ENCODE measurements around the gene HIF3A.

- no peak for TF ChIP-seq CTCF (IDR thresholded peaks at IDR 0.05; ENCODE audit: borderline replicate concordance, extremely low read depth, low read length, poor library complexity, severe bottlenecking)
- TF ChIP-seq EZH2 (IDR thresholded peaks at IDR 0.05; ENCODE audit: borderline replicate concordance, low read depth, low read length, severe bottlenecking), result no peak
These were observed 48.3 kb downstream of the HIF3A start for GRCh38 chr19:46345157-46345556.

Measured in DND-41 (cell line).